ENCODE results near the gene TLE6.
"Not testable (repeated sequence)": the region's sequence is repeated elsewhere in the genome, so short reads cannot be mapped to it uniquely, and the experiment has no call there.

Gene TLE6

DNA sequence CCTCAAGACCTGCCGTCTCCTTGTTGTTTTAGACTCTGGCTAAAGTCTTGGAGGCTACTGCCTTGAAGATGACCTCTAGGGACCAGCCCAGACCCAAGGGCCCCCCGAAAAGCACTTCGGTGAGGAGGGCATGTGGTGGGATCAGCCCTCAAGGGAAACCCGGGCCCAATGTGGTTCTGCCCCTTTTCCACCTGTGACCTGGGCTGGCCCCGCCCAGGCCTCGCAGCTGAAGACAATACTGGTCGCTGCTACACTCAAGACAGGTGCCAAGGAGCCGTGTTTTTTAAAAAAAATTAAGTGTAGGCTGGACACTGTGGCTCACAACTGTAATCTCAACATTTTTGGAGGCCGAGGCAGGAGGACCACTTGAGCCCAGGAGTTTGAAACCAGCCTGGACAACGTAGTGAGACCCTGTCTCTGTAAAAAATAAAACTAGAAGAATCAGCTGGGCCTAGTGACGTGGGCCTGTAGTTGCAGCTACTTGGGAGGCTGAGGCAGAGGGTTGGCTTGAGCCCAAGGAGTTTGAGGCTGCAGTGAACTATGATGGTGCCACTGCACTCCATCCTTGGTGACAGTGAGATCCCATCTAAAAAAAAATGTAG is 903 bp downstream of the TLE6 start:
- Histone ChIP-seq H3K9ac (ENCODE audit: low read length) (no peak overlapping the region), H3K4me1 (ENCODE audit: control insufficient read depth, insufficient read depth, low read length) (peaks cover 26% of the 10 kb centered on the region), H3K36me3 (ENCODE audit: control insufficient read depth, insufficient read depth, low read length) (no peaks in the 10 kb centered on the region), H3K27me3 (ENCODE audit: control insufficient read depth, insufficient read depth, low read length) (peaks cover 7% of the 10 kb centered on the region), H3K9me3 (ENCODE audit: control insufficient read depth, low read length) (no peaks in the 10 kb centered on the region), H3K4me3 (ENCODE audit: low read length) (no peak overlapping the region)

DNA sequence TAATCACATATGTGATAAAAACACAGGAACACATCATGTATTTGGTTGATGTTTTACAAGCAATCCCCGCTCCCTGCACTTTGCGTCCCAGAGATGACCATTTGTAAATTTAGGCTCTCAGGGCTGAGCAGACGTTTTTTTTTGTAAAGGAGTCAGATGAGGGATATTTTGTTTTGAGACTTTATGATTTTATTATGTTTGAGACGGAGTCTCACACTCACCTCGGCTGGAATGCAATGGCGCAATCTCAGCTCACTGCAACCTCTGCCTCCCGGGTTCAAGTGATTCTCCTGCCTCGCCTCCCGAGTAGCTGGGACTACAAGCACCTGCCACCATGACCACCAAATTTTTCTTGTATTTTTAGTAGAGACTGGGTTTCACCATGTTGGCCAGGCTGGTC is 1.4 kb downstream of the TLE6 start:
- no peak overlapping the region for H3K9ac ChIP-seq (ENCODE audit: low read length)
- no peaks in the 10 kb centered on the region for H3K36me3 ChIP-seq (ENCODE audit: control insufficient read depth, insufficient read depth, low read length)
- H3K9me3 ChIP-seq (ENCODE audit: control insufficient read depth, low read length) = no peaks in the 10 kb centered on the region
- H3K4me1 ChIP-seq (ENCODE audit: control insufficient read depth, insufficient read depth, low read length) = peaks cover 29% of the 10 kb centered on the region
- H3K27me3 ChIP-seq (ENCODE audit: control insufficient read depth, insufficient read depth, low read length) = peaks cover 12% of the 10 kb centered on the region
- no peak overlapping the region for H3K4me3 ChIP-seq (ENCODE audit: low read length)

GRCh38 chr19:2981898-2982297 is 4.5 kb downstream of the TLE6 start:
- Histone ChIP-seq H3K9me3 (ENCODE audit: control insufficient read depth, low read length) (no peaks in the 10 kb centered on the region), H3K36me3 (ENCODE audit: control insufficient read depth, insufficient read depth, low read length) (no peaks in the 10 kb centered on the region), H3K27me3 (ENCODE audit: control insufficient read depth, insufficient read depth, low read length) (peaks cover 13% of the 10 kb centered on the region), H3K9ac (ENCODE audit: low read length) (no peak overlapping the region), H3K4me1 (ENCODE audit: control insufficient read depth, insufficient read depth, low read length) (peaks cover 29% of the 10 kb centered on the region), H3K4me3 (ENCODE audit: low read length) (no peak overlapping the region)

DNA sequence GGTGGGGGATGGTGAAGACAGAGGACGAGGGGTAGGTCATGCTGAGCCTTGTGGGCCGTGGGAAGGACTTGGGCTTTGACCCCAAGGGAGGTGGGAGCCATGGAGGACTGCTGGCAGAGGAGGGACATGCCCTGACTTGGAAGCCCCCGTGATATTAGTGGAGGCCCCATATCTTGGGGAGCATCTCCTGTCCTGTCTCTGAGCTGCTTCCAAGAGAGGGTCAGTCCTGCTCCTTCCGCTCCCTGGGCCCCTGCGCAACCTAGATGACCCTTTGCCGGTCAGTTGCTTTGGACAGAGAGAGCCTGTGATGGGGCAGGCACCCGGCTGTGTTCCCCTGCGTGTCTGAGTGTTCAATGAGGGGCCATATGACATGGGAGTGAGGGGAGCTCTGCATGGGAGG is 5.2 kb downstream of the TLE6 start:
- Histone ChIP-seq H3K9me3 (ENCODE audit: control insufficient read depth, low read length) (no peaks in the 10 kb centered on the region), H3K4me1 (ENCODE audit: control insufficient read depth, insufficient read depth, low read length) (peaks cover 25% of the 10 kb centered on the region), H3K36me3 (ENCODE audit: control insufficient read depth, insufficient read depth, low read length) (no peaks in the 10 kb centered on the region), H3K9ac (ENCODE audit: low read length) (no peak overlapping the region), H3K4me3 (ENCODE audit: low read length) (no peak overlapping the region), H3K27me3 (ENCODE audit: control insufficient read depth, insufficient read depth, low read length) (peaks cover 13% of the 10 kb centered on the region)

- no peaks in the 10 kb centered on the region for H3K9me3 ChIP-seq (ENCODE audit: control insufficient read depth, low read length)
- peaks cover 13% of the 10 kb centered on the region for H3K27me3 ChIP-seq (ENCODE audit: control insufficient read depth, insufficient read depth, low read length)
- no peaks in the 10 kb centered on the region for H3K36me3 ChIP-seq (ENCODE audit: control insufficient read depth, insufficient read depth, low read length)
- H3K9ac ChIP-seq (ENCODE audit: low read length) = peak overlapping the region; percentile 22
- peaks cover 21% of the 10 kb centered on the region for H3K4me1 ChIP-seq (ENCODE audit: control insufficient read depth, insufficient read depth, low read length)
- no peak overlapping the region for H3K4me3 ChIP-seq (ENCODE audit: low read length)
Measured at GRCh38 chr19:2982983-2983350, 5.6 kb downstream of the TLE6 start.

GRCh38 chr19:2983351-2984214 is 6.2 kb downstream of the TLE6 start:
- Histone ChIP-seq H3K36me3 (ENCODE audit: control insufficient read depth, insufficient read depth, low read length) (no peaks in the 10 kb centered on the region), H3K9ac (ENCODE audit: low read length) (peak overlapping the region; percentile 47), H3K4me1 (ENCODE audit: control insufficient read depth, insufficient read depth, low read length) (peaks cover 19% of the 10 kb centered on the region), H3K9me3 (ENCODE audit: control insufficient read depth, low read length) (no peaks in the 10 kb centered on the region), H3K4me3 (ENCODE audit: low read length) (peak overlapping the region; percentile 8), H3K27me3 (ENCODE audit: control insufficient read depth, insufficient read depth, low read length) (peaks cover 13% of the 10 kb centered on the region)

DNA sequence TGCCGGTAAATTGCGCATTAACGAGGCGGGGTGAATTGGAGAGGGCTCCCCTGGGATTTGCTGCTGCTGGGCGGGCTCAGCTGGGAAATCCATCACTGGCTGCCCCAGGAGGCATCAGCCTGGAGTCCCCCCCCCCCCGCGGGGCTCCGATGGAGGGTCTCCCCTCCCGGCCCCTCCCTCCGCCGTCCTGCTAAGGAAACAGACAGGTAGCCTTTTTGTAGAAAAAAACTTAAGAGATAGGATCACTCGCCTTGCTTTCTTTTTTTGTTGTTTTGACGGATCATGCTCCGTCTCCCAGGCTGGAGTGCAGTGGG is 6.8 kb downstream of the TLE6 start:
- no peaks in the 10 kb centered on the region for H3K9me3 ChIP-seq (ENCODE audit: control insufficient read depth, low read length)
- H3K36me3 ChIP-seq (ENCODE audit: control insufficient read depth, insufficient read depth, low read length) = no peaks in the 10 kb centered on the region
- peaks cover 19% of the 10 kb centered on the region for H3K4me1 ChIP-seq (ENCODE audit: control insufficient read depth, insufficient read depth, low read length)
- H3K27me3 ChIP-seq (ENCODE audit: control insufficient read depth, insufficient read depth, low read length) = peaks cover 13% of the 10 kb centered on the region
- peak overlapping the region; percentile 8 for H3K4me3 ChIP-seq (ENCODE audit: low read length)
- peak overlapping the region; percentile 47 for H3K9ac ChIP-seq (ENCODE audit: low read length)

DNA sequence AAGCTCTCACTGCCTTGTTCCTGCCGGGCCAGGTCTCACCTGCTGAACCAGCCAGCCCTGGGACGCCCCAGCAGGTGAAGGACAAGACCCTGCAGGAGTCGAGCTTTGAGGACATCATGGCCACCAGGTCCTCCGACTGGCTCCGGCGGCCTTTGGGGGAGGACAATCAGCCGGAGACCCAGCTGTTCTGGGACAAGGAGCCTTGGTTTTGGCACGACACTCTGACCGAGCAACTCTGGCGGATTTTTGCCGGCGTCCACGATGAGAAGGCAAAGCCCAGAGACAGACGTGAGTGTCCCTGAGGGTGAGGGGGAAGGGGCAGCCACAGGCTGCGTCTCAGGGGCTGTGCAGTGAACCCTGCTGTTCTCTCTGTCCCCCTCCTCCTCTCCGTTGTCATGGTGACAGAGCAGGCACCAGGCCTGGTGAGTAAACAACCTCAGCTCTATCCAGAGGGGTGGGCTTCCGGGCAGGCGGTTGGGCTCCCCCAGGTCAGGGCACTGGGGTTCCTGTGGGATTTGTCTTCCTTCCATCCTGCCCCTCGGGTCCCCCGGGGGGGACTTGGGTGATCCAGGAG is 9.7 kb downstream of the TLE6 start:
- peaks cover 19% of the 10 kb centered on the region for H3K4me1 ChIP-seq (ENCODE audit: control insufficient read depth, insufficient read depth, low read length)
- H3K36me3 ChIP-seq (ENCODE audit: control insufficient read depth, insufficient read depth, low read length) = no peaks in the 10 kb centered on the region
- H3K4me3 ChIP-seq (ENCODE audit: low read length) = no peak overlapping the region
- H3K9me3 ChIP-seq (ENCODE audit: control insufficient read depth, low read length) = no peaks in the 10 kb centered on the region
- peaks cover 13% of the 10 kb centered on the region for H3K27me3 ChIP-seq (ENCODE audit: control insufficient read depth, insufficient read depth, low read length)
- H3K9ac ChIP-seq (ENCODE audit: low read length) = no peak overlapping the region

GRCh38 chr19:2987797-2988196 is 10.4 kb downstream of the TLE6 start:
- H3K4me3 ChIP-seq (ENCODE audit: low read length) = no peak overlapping the region
- H3K27me3 ChIP-seq (ENCODE audit: control insufficient read depth, insufficient read depth, low read length) = peaks cover 10% of the 10 kb centered on the region
- H3K9me3 ChIP-seq (ENCODE audit: control insufficient read depth, low read length) = no peaks in the 10 kb centered on the region
- H3K9ac ChIP-seq (ENCODE audit: low read length) = no peak overlapping the region
- peaks cover 15% of the 10 kb centered on the region for H3K4me1 ChIP-seq (ENCODE audit: control insufficient read depth, insufficient read depth, low read length)
- no peaks in the 10 kb centered on the region for H3K36me3 ChIP-seq (ENCODE audit: control insufficient read depth, insufficient read depth, low read length)

GRCh38 chr19:2988568-2988967 is 11.2 kb downstream of the TLE6 start:
- no peaks in the 10 kb centered on the region for H3K9me3 ChIP-seq (ENCODE audit: control insufficient read depth, low read length)
- peaks cover 9% of the 10 kb centered on the region for H3K4me1 ChIP-seq (ENCODE audit: control insufficient read depth, insufficient read depth, low read length)
- no peak overlapping the region for H3K4me3 ChIP-seq (ENCODE audit: low read length)
- no peaks in the 10 kb centered on the region for H3K36me3 ChIP-seq (ENCODE audit: control insufficient read depth, insufficient read depth, low read length)
- peaks cover 7% of the 10 kb centered on the region for H3K27me3 ChIP-seq (ENCODE audit: control insufficient read depth, insufficient read depth, low read length)
- H3K9ac ChIP-seq (ENCODE audit: low read length) = no peak overlapping the region

- peaks cover 1% of the 10 kb centered on the region for H3K4me1 ChIP-seq (ENCODE audit: control insufficient read depth, insufficient read depth, low read length)
- H3K4me3 ChIP-seq (ENCODE audit: low read length) = no peak overlapping the region
- no peaks in the 10 kb centered on the region for H3K9me3 ChIP-seq (ENCODE audit: control insufficient read depth, low read length)
- no peaks in the 10 kb centered on the region for H3K36me3 ChIP-seq (ENCODE audit: control insufficient read depth, insufficient read depth, low read length)
- no peaks in the 10 kb centered on the region for H3K27me3 ChIP-seq (ENCODE audit: control insufficient read depth, insufficient read depth, low read length)
- H3K9ac ChIP-seq (ENCODE audit: low read length) = no peak overlapping the region
Measured at GRCh38 chr19:2989236-2989946, 12.0 kb downstream of the TLE6 start.

- H3K9me3 ChIP-seq (ENCODE audit: control insufficient read depth, low read length); H3K4me1 ChIP-seq (ENCODE audit: control insufficient read depth, insufficient read depth, low read length); H3K27me3 ChIP-seq (ENCODE audit: control insufficient read depth, insufficient read depth, low read length); H3K4me3 ChIP-seq (ENCODE audit: low read length); H3K36me3 ChIP-seq (ENCODE audit: control insufficient read depth, insufficient read depth, low read length); H3K9ac ChIP-seq (ENCODE audit: low read length): not testable (repeated sequence)
Measured at GRCh38 chr19:2992333-2992732, 15.0 kb downstream of the TLE6 start.

Measured in mucosa of stomach (tissue), 1 donor.